Caco-2 (cell line): ENCODE results near the gene HHIPL1. TPM values are rescaled to one million over a fixed set of nuclear protein-coding genes. Genes with fewer than 3 reads are reported as not detected.

Experiments
- BruUV-seq: library from RNA; stranded (reverse); fragments of 400-500 nt; replicated peaks from 2 replicates; lab custom pipeline; 2021; lab: Mats Ljungman, UMichigan
- CTCF ChIA-PET: fragments of 300-600 bp; sonication (Branson Sonifier 250); formaldehyde crosslinking; loops from one replicate; lab custom pipeline; 2022; ENCODE audit warnings: antibody characterized with exemption; lab: Charles Lee
- POLR2A ChIA-PET: fragments of 300-600 bp; sonication (Branson Sonifier 250); formaldehyde crosslinking; loops from one replicate; lab custom pipeline; 2022; ENCODE audit warnings: antibody characterized with exemption; lab: Charles Lee
- DNase-seq, 2 experiments: peaks; one replicate each; pipeline versions ENCODE4 v3.0.0 to v3.0.0-alpha.2; 2020 to 2022
- H3K27me3 ChIP-seq: replicated peaks from 2 replicates; pipeline ENCODE4 v1.6.0; 2011; ENCODE audit warnings: low read length; ENCODE audit not compliant: control insufficient read depth, insufficient read depth
- H3K36me3 ChIP-seq: 2 replicates; pipeline ENCODE4 v1.5.1; 2011; ENCODE audit warnings: low read length; ENCODE audit not compliant: control insufficient read depth, insufficient read depth
- H3K4me1 ChIP-seq: fragments of 250-450 bp; sonication (Bioruptor Pico); 2 replicates; pipeline ENCODE4 v1.5.1; 2020; ENCODE audit warnings: mild to moderate bottlenecking
- H3K4me3 ChIP-seq: 2 replicates; pipeline ENCODE4 v1.5.1; 2011; ENCODE audit warnings: low read depth, mild to moderate bottlenecking, control low read depth, low read length
- H3K9me3 ChIP-seq: fragments of 250-450 bp; sonication (Bioruptor Pico); 2 replicates; pipeline ENCODE4 v1.5.1; 2020; ENCODE audit warnings: mild to moderate bottlenecking, moderate library complexity
- H3K27ac Mint-ChIP-seq: one replicate; pipeline ENCODE4 v1.8.0; 2022; ENCODE audit warnings: mixed read lengths; ENCODE audit not compliant: unreplicated experiment
- H3K27me3 Mint-ChIP-seq: one replicate; pipeline ENCODE4 v1.8.0; 2022; ENCODE audit warnings: mixed read lengths; ENCODE audit not compliant: insufficient read depth, unreplicated experiment
- H3K36me3 Mint-ChIP-seq: one replicate; pipeline ENCODE4 v1.8.0; 2022; ENCODE audit warnings: mild to moderate bottlenecking, mixed read lengths; ENCODE audit not compliant: insufficient read depth, unreplicated experiment
- H3K4me1 Mint-ChIP-seq: one replicate; pipeline ENCODE4 v1.8.0; 2022; ENCODE audit warnings: low read depth, mixed read lengths; ENCODE audit not compliant: unreplicated experiment
- H3K4me3 Mint-ChIP-seq: one replicate; pipeline ENCODE4 v1.8.0; 2022; ENCODE audit warnings: mild to moderate bottlenecking, moderate library complexity, mixed read lengths; ENCODE audit not compliant: unreplicated experiment
- H3K9me3 Mint-ChIP-seq: one replicate; pipeline ENCODE4 v1.8.0; 2022; ENCODE audit warnings: mixed read lengths; ENCODE audit not compliant: unreplicated experiment
- CTCF ChIP-seq, 2 experiments: fragments of 200-600 bp in 1 of 2; IDR thresholded peaks; 1 replicate in 1 of 2; 2 replicates in 1 of 2; pipeline versions ENCODE4 v1.5.1 to v1.8.0; 2011 to 2022; ENCODE audit warnings: antibody characterized with exemption in 1 of 2, control low read depth in 1 of 2, inconsistent platforms in 1 of 2, low read depth in 1 of 2, low read length in 1 of 2, mild to moderate bottlenecking in 1 of 2, moderate library complexity in 1 of 2; ENCODE audit not compliant: insufficient read depth in 1 of 2, severe bottlenecking in 1 of 2, unreplicated experiment in 1 of 2
- intact Hi-C: fragments of 100-400 bp; cut with micrococcal nuclease; formaldehyde crosslinking; loops from one replicate; pipeline ENCODE4 v1.10.0; 2022; ENCODE audit not compliant: unreplicated experiment
- total RNA-seq: library from RNA; stranded (reverse); gene quantifications from 2 replicates; pipeline ENCODE4 v1.2.3, GENCODE V29; 2022

Gene HHIPL1
- total RNA-seq, 1 experiment from 2014 or later = 2.9 TPM

DNA sequence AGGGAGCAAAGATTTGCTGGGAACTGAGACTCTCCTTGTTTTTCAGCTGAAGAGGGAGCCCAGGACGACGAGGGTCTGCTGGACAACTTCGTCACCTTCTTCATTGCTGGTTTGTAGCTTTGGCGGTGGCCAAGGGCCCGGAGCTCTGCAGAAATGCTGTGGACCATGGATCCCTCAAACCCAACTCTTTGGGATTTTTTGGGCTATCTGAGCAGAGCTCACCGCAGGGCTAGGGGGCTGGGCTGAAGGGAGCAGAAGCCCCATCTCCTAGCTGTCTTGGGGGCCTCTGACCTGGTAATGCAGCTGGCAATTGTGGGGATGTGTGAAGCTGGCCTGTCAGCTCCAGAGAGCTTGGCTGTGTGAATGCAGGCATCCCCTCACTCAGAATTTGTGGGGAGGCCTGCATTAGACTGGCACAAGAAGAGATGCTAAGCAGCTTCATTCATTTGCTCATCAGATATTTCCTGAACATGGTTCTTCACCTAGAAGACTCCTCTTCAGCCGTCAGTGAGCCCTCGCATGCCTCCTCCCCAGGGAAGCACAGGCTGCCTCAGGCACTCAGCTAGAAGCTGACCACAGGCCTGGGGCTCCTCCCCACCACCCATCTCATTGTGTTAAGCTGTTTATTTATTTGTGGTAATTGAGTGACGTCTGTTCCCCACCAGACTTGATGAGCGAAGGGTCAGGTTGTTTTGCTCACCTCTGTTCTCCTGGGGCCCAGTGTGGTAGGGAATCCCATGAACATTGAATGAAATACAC, 71.3 kb downstream of the HHIPL1 start:
- H3K9me3 Mint-ChIP-seq = peaks cover 8% of the 10 kb centered on the region
- intact Hi-C loops = no loop called here
- no TSS peak for BruUV-seq
- no peaks in the 10 kb centered on the region for H3K9me3 ChIP-seq
- H3K27me3 Mint-ChIP-seq = peaks cover 12% of the 10 kb centered on the region
- no peak overlapping the region for H3K27ac Mint-ChIP-seq
- H3K4me3 Mint-ChIP-seq = no peak overlapping the region
- ChIA-PET POLR2A (no interaction called here), CTCF (no interaction called here)
- no peaks in the 10 kb centered on the region for H3K36me3 Mint-ChIP-seq
- no peaks in the 10 kb centered on the region for H3K36me3 ChIP-seq
- no peak for DNase-seq
- H3K4me1 ChIP-seq = no peaks in the 10 kb centered on the region
- no peaks in the 10 kb centered on the region for H3K27me3 ChIP-seq
- no peak for TF ChIP-seq CTCF (IDR thresholded peaks at IDR 0.05; ENCODE audit: insufficient read depth in 1 of 2, low read depth in 1 of 2, low read length in 1 of 2, severe bottlenecking in 1 of 2, unreplicated experiment in 1 of 2)
- H3K4me3 ChIP-seq = no peak overlapping the region
- H3K4me1 Mint-ChIP-seq = no peaks in the 10 kb centered on the region

DNA sequence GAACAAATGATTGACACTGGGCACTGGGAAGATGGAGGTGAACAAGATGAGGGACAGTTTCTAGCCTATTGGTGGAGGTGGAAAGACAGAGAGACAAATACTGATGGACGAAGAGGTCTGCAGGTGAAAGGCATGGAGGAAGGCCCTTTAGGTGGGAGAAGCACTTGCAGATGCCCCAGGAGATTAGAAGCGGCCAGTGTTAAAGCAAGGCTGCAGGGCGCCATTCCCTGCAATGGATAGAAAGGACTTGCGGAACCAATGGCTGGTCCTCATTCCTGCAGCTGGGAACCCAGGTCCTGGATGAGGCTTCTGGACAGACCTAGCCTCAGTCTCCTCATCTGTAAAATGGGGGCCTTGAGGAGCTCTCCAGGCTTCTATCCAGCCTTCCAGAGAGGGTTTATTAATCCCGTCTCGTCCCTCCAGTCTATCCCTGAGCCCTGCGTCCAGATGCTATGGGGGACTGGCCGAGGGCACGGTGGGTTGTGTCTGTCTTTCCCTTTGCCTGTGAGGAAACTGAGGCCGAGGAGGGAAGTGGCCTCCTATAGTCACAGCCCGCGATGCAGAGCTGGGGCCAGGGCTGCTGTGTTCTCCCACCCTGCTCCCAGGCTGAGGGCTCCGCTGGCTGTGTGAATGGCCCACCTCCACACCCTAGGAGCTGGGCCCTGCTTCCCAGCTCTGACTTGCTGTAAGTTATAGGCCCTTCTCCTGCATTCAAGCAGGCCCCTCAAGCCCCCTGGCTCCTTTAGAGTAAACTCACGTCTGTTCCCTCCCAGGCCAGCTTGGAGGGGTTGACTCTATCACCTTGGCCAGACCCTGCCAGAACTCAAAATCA, 72.1 kb downstream of the HHIPL1 start:
- CTCF ChIA-PET = no interaction called here
- H3K4me3 ChIP-seq = no peak overlapping the region
- intact Hi-C loops = no loop called here
- no peaks in the 10 kb centered on the region for H3K4me1 Mint-ChIP-seq
- no peak overlapping the region for H3K27ac Mint-ChIP-seq
- POLR2A ChIA-PET = no interaction called here
- peaks cover 10% of the 10 kb centered on the region for H3K27me3 Mint-ChIP-seq
- no peaks in the 10 kb centered on the region for H3K36me3 Mint-ChIP-seq
- TF ChIP-seq CTCF (IDR thresholded peaks at IDR 0.05; ENCODE audit: insufficient read depth in 1 of 2, low read depth in 1 of 2, low read length in 1 of 2, severe bottlenecking in 1 of 2, unreplicated experiment in 1 of 2) = no peak
- no peak for DNase-seq
- H3K27me3 ChIP-seq = no peaks in the 10 kb centered on the region
- H3K9me3 Mint-ChIP-seq = peaks cover 7% of the 10 kb centered on the region
- BruUV-seq = no TSS peak
- H3K36me3 ChIP-seq = no peaks in the 10 kb centered on the region
- H3K4me3 Mint-ChIP-seq = no peak overlapping the region
- H3K9me3 ChIP-seq = no peaks in the 10 kb centered on the region
- no peaks in the 10 kb centered on the region for H3K4me1 ChIP-seq

DNA sequence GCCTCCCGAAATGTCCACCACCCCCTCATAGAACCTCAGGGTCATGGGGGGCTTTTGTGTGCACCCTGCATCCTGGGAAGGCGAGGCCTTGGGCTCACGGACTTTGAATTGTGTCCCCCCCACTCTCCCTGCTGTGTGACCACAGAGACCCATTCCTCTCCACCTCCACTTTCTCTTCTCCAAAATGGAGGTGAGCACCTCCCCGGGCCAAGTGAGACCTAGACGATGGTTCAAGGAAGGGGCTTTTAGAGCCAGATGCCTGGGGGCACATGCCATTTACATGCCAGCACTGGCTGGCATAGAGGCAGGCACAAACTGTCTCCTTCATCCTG, 72.7 kb downstream of the HHIPL1 start:
- no peak for DNase-seq
- no peak for TF ChIP-seq CTCF (IDR thresholded peaks at IDR 0.05; ENCODE audit: insufficient read depth in 1 of 2, low read depth in 1 of 2, low read length in 1 of 2, severe bottlenecking in 1 of 2, unreplicated experiment in 1 of 2)
- no TSS peak for BruUV-seq
- intact Hi-C loops = no loop called here
- Histone ChIP-seq H3K4me3 (no peak overlapping the region), H3K4me1 (no peaks in the 10 kb centered on the region), H3K9me3 (no peaks in the 10 kb centered on the region), H3K36me3 (no peaks in the 10 kb centered on the region), H3K27me3 (no peaks in the 10 kb centered on the region)
- H3K27me3 Mint-ChIP-seq = peaks cover 8% of the 10 kb centered on the region
- no peak overlapping the region for H3K4me3 Mint-ChIP-seq
- H3K36me3 Mint-ChIP-seq = no peaks in the 10 kb centered on the region
- peaks cover under 1% of the 10 kb centered on the region for H3K9me3 Mint-ChIP-seq
- H3K27ac Mint-ChIP-seq = no peak overlapping the region
- no peaks in the 10 kb centered on the region for H3K4me1 Mint-ChIP-seq
- ChIA-PET POLR2A (no interaction called here), CTCF (no interaction called here)
